ENCODE measurements around the gene ESD. TPM values are rescaled to one million over a fixed set of nuclear protein-coding genes. Genes with fewer than 3 reads are reported as not detected.
"Not testable (repeated sequence)": the region's sequence is repeated elsewhere in the genome, so short reads cannot be mapped to it uniquely, and the experiment has no call there.

Gene ESD
- polyA plus RNA-seq, 4 donors = 242 to 270 (median 260) TPM

- no peak for DNase-seq (ENCODE audit: low read depth in 4 of 4, low spot score in 3 of 4)
These were observed 839 bp downstream of the ESD start for GRCh38 chr13:46796129-46796514.

- DNase-seq (ENCODE audit: low read depth in 4 of 4, low spot score in 3 of 4) = no peak
These were observed 1.6 kb downstream of the ESD start for GRCh38 chr13:46795321-46795720.

- no peak for DNase-seq (ENCODE audit: low read depth in 4 of 4, low spot score in 3 of 4)
These were observed 13.5 kb downstream of the ESD start for GRCh38 chr13:46783504-46783903.

GRCh38 chr13:46782691-46783090 is 14.3 kb downstream of the ESD start:
- no peak for DNase-seq (ENCODE audit: low read depth in 4 of 4, low spot score in 3 of 4)

GRCh38 chr13:46782066-46782465 is 14.9 kb downstream of the ESD start:
- DNase-seq (ENCODE audit: low read depth in 4 of 4, low spot score in 3 of 4) = no peak

GRCh38 chr13:46778890-46779289 is 18.1 kb downstream of the ESD start:
- DNase-seq (ENCODE audit: low read depth in 4 of 4, low spot score in 3 of 4) = no peak

GRCh38 chr13:46778095-46778494 is 18.9 kb downstream of the ESD start:
- no peak for DNase-seq (ENCODE audit: low read depth in 4 of 4, low spot score in 3 of 4)

- no peak for DNase-seq (ENCODE audit: low read depth in 4 of 4, low spot score in 3 of 4)
These were observed 21.4 kb downstream of the ESD start for GRCh38 chr13:46775385-46776107.

GRCh38 chr13:46773541-46773940 is 23.4 kb downstream of the ESD start:
- DNase-seq (ENCODE audit: low read depth in 4 of 4, low spot score in 3 of 4) = no peak

GRCh38 chr13:46771693-46772092 is 25.3 kb downstream of the ESD start:
- no peak for DNase-seq (ENCODE audit: low read depth in 4 of 4, low spot score in 3 of 4)

GRCh38 chr13:46769925-46770324 is 27.0 kb downstream of the ESD start:
- not testable (repeated sequence) for DNase-seq (ENCODE audit: low read depth in 4 of 4, low spot score in 3 of 4)

- no peak for DNase-seq (ENCODE audit: low read depth in 4 of 4, low spot score in 3 of 4)
These were observed 35.1 kb downstream of the ESD start for GRCh38 chr13:46761866-46762265.

- DNase-seq (ENCODE audit: low read depth in 4 of 4, low spot score in 3 of 4) = no peak
These were observed 35.8 kb downstream of the ESD start for GRCh38 chr13:46761174-46761573.

GRCh38 chr13:46759846-46760245 is 37.1 kb downstream of the ESD start:
- DNase-seq (ENCODE audit: low read depth in 4 of 4, low spot score in 3 of 4) = no peak

- DNase-seq (ENCODE audit: low read depth in 4 of 4, low spot score in 3 of 4) = no peak
These were observed 39.3 kb downstream of the ESD start for GRCh38 chr13:46757640-46758039.

GRCh38 chr13:46756977-46757376 is 40.0 kb downstream of the ESD start:
- no peak for DNase-seq (ENCODE audit: low read depth in 4 of 4, low spot score in 3 of 4)

GRCh38 chr13:46755508-46755907 is 41.5 kb downstream of the ESD start:
- not testable (repeated sequence) for DNase-seq (ENCODE audit: low read depth in 4 of 4, low spot score in 3 of 4)

- no peak for DNase-seq (ENCODE audit: low read depth in 4 of 4, low spot score in 3 of 4)
These were observed 42.1 kb downstream of the ESD start for GRCh38 chr13:46754812-46755211.

- no peak for DNase-seq (ENCODE audit: low read depth in 4 of 4, low spot score in 3 of 4)
These were observed 43.0 kb downstream of the ESD start for GRCh38 chr13:46753917-46754316.

- DNase-seq (ENCODE audit: low read depth in 4 of 4, low spot score in 3 of 4) = no peak
These were observed 43.8 kb downstream of the ESD start for GRCh38 chr13:46753137-46753536.

- DNase-seq (ENCODE audit: low read depth in 4 of 4, low spot score in 3 of 4) = no peak
These were observed 44.9 kb downstream of the ESD start for GRCh38 chr13:46751811-46752635.

GRCh38 chr13:46749951-46750350 is 47.0 kb downstream of the ESD start:
- DNase-seq (ENCODE audit: low read depth in 4 of 4, low spot score in 3 of 4) = no peak

Data from right renal pelvis (tissue), 4 donors.